ENCODE data around the gene EP300. TPM values are rescaled to one million over a fixed set of nuclear protein-coding genes. Genes with fewer than 3 reads are reported as not detected.
"Not testable (repeated sequence)": the region's sequence is repeated elsewhere in the genome, so short reads cannot be mapped to it uniquely, and the experiment has no call there.

Gene EP300
- total RNA-seq, 4 donors from 2014 or later, result 50.5 to 111 (median 77.7) TPM

DNA sequence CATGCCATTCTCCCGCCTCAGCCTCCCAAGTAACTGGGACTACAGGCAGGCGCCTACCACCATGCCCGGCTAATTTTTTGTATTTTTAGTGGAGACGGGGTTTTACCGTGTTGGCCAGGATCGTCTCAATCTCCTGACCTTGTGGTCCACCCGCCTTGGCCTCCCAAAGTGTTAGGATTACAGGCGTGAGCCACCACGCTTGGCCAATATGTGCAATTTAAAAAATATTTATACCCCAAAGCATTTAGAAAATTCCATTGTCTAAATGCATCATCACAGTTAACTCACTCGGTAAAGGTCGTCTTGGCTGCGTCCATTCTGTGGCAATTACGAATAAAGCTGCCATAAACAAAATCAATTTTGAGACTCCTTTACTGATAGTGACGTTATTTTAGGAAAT is 36.2 kb downstream of the EP300 start:
- 89% methylated on average over 14 of the region's 14 CpGs for WGBS
- peaks cover 0 to 15% (median 6%) of the 10 kb centered on the region in 4 donors for H3K4me1 ChIP-seq
- H3K9me3 ChIP-seq, result no peaks in the 10 kb centered on the region
- TF ChIP-seq EP300 (IDR thresholded peaks at IDR 0.05) (no peak), POLR2A (IDR thresholded peaks at IDR 0.05; ENCODE audit: low read depth) (no peak), POLR2AphosphoS5 (IDR thresholded peaks at IDR 0.05) (no peak)
- H3K4me3 ChIP-seq, result no peak overlapping the region
- DNase-seq (ENCODE audit: extremely low spot score), result no peak
- H3K27ac ChIP-seq (replicated peaks in 1 of 4), result no peak overlapping the region
- no peaks in the 10 kb centered on the region for H3K27me3 ChIP-seq
- intact Hi-C loops (cut with DNase I), result no loop called here
- H3K36me3 ChIP-seq, result peaks cover 59 to 84% (median 80%) of the 10 kb centered on the region in 4 donors

DNA sequence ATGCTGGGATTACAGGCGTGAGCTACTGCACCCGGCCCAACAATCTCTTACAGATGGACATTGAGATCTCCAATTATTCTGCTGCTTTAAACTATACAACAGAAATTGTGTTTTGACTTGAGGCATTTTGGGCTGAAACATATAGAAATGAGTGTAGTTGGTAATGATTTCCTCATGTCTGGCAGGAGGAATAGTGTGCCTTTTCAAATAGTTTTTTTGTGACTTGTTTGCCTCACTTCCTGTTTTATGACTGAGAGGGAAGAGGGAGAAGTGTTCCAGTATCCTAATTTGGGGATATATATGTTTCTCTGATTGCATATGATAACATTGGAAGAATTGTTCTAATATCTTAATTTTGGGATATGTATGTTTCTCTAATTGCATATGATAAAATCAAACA is 40.2 kb downstream of the EP300 start:
- Histone ChIP-seq H3K27me3 (no peaks in the 10 kb centered on the region), H3K36me3 (peaks cover 79 to 95% (median 90%) of the 10 kb centered on the region in 4 donors), H3K27ac (replicated peaks in 1 of 4) (no peak overlapping the region), H3K4me3 (no peak overlapping the region), H3K4me1 (no peaks in the 10 kb centered on the region), H3K9me3 (no peaks in the 10 kb centered on the region)
- 96% methylated on average over 2 of the region's 2 CpGs for whole genome bisulfite sequencing
- intact Hi-C loops (cut with DNase I), result no loop called here
- no peak for DNase-seq (ENCODE audit: extremely low spot score)
- no peak for TF ChIP-seq POLR2A (IDR thresholded peaks at IDR 0.05; ENCODE audit: low read depth)
- TF ChIP-seq, protein P1, sequence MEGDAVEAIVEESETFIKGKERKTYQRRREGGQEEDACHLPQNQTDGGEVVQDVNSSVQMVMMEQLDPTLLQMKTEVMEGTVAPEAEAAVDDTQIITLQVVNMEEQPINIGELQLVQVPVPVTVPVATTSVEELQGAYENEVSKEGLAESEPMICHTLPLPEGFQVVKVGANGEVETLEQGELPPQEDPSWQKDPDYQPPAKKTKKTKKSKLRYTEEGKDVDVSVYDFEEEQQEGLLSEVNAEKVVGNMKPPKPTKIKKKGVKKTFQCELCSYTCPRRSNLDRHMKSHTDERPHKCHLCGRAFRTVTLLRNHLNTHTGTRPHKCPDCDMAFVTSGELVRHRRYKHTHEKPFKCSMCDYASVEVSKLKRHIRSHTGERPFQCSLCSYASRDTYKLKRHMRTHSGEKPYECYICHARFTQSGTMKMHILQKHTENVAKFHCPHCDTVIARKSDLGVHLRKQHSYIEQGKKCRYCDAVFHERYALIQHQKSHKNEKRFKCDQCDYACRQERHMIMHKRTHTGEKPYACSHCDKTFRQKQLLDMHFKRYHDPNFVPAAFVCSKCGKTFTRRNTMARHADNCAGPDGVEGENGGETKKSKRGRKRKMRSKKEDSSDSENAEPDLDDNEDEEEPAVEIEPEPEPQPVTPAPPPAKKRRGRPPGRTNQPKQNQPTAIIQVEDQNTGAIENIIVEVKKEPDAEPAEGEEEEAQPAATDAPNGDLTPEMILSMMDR (IDR thresholded peaks at IDR 0.05), result no peak
- no peak for TF ChIP-seq POLR2AphosphoS5 (IDR thresholded peaks at IDR 0.05)
- no peak for TF ChIP-seq EP300 (IDR thresholded peaks at IDR 0.05)

DNA sequence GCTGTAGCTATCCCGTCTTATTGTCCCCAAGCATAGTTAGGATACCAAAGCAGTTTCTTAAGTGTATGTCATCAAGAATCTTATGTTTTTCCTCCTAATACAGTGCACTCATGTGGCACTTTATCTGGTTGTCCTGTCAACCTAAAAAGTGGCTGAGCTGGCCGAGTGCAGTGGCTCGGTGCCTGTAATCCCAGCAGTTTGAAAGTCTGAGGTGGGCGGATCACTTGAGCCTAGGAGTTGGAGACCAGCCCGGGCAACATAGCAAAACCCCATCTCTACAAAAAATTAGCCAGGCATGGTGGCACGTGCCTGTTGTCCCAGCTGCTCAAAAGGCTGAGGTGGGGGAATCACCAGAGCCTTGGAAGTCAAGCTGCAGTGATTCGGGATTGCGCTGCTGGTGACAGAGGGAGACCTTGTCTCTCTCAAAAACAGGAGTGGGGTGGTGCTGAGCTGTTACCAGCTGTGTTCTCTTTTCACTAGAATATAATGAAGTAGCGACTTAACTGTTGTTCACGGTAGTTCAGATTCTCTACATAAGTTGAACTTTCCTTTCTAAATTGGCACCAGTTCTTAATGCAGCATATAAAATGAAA is 48.1 kb downstream of the EP300 start:
- intact Hi-C loops (cut with DNase I), result no loop called here
- DNase-seq (ENCODE audit: extremely low spot score), result no peak
- no peak overlapping the region for H3K4me3 ChIP-seq
- peaks cover 75 to 100% (median 98%) of the 10 kb centered on the region in 4 donors for H3K36me3 ChIP-seq
- no peaks in the 10 kb centered on the region for H3K27me3 ChIP-seq
- TF ChIP-seq EP300 (IDR thresholded peaks at IDR 0.05) (no peak), POLR2A (IDR thresholded peaks at IDR 0.05; ENCODE audit: low read depth) (no peak), POLR2AphosphoS5 (IDR thresholded peaks at IDR 0.05) (no peak)
- TF ChIP-seq, protein P1 (IDR thresholded peaks at IDR 0.05), result no peak
- H3K4me1 ChIP-seq, result peaks cover 0 to 10% (median 0%) of the 10 kb centered on the region in 4 donors
- no peak overlapping the region for H3K27ac ChIP-seq (replicated peaks in 1 of 4)
- 75% methylated on average over 10 of the region's 10 CpGs for WGBS
- no peaks in the 10 kb centered on the region for H3K9me3 ChIP-seq

DNA sequence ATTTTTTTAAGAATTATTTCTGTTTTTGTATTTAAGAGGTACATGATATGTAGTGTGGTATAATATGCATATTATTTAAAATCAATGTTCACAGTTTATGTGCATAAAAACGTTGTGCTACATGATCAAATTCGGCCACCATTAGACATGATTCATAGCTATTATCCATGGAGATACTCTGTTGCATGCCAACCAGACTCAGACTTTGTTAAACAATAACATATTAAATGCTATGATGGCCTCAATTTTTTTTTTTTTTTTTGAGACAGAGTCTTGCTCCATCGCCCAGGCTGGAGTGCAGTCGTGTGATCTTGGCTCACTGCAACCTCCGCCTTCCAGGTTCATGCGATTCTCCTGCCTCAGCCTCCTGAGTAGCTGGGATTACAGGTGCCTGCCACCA is 53.5 kb downstream of the EP300 start:
- H3K27me3 ChIP-seq; H3K4me1 ChIP-seq; intact Hi-C loops (cut with DNase I); DNase-seq (ENCODE audit: extremely low spot score); H3K9me3 ChIP-seq; H3K27ac ChIP-seq (replicated peaks in 1 of 4); H3K4me3 ChIP-seq: not testable (repeated sequence)
- 94% methylated on average over 6 of the region's 6 CpGs for WGBS
- H3K36me3 ChIP-seq, result peaks cover 84 to 100% (median 99%) of the 10 kb centered on the region in 4 donors

DNA sequence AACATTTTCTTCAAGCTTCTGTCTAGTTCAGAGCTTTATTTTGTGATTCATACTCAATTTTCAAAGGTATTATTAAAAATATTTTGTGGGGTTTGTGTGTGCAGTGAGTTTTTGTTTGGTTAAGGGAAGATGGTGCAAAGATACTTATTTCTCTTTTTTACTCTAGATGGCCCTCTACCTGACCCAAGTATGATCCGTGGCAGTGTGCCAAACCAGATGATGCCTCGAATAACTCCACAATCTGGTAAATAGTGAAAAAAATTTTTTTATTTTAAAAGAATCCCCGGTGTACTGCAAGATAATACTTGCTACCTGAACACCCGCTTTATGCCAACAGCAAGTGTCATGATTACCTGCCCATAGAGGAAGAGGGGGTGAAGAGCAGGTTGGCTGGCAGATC is 54.2 kb downstream of the EP300 start:
- Histone ChIP-seq H3K9me3 (no peaks in the 10 kb centered on the region), H3K27me3 (no peaks in the 10 kb centered on the region), H3K4me1 (no peaks in the 10 kb centered on the region), H3K36me3 (peaks cover 84 to 100% (median 99%) of the 10 kb centered on the region in 4 donors), H3K4me3 (no peak overlapping the region), H3K27ac (replicated peaks in 1 of 4) (no peak overlapping the region)
- no peak for DNase-seq (ENCODE audit: extremely low spot score)
- WGBS, result 59% methylated on average over 4 of the region's 4 CpGs
- TF ChIP-seq POLR2A (IDR thresholded peaks at IDR 0.05; ENCODE audit: low read depth) (no peak), EP300 (IDR thresholded peaks at IDR 0.05) (no peak), POLR2AphosphoS5 (IDR thresholded peaks at IDR 0.05) (no peak)
- TF ChIP-seq, protein P1 (IDR thresholded peaks at IDR 0.05), result no peak
- intact Hi-C loops (cut with DNase I), result no loop called here

DNA sequence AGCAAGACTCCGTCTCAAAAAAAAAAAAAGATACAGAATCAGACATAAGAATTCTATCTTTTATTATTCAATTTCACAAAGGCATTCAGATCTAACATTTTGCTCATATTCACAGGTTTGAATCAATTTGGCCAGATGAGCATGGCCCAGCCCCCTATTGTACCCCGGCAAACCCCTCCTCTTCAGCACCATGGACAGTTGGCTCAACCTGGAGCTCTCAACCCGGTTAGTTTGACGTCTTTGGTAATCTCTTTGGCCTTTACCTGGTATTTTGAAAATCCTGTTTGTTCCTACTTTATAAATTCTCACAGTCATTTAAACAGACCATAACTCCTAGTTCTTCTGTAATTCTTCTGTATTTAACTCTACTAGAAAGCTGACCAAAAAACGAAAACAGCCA is 55.3 kb downstream of the EP300 start:
- Histone ChIP-seq H3K4me3 (no peak overlapping the region), H3K36me3 (peaks cover 84 to 100% (median 99%) of the 10 kb centered on the region in 4 donors), H3K27me3 (no peaks in the 10 kb centered on the region), H3K9me3 (no peaks in the 10 kb centered on the region), H3K4me1 (no peaks in the 10 kb centered on the region), H3K27ac (replicated peaks in 1 of 4) (no peak overlapping the region)
- no peak for DNase-seq (ENCODE audit: extremely low spot score)
- intact Hi-C loops (cut with DNase I), result no loop called here
- TF ChIP-seq EP300 (IDR thresholded peaks at IDR 0.05) (no peak), POLR2AphosphoS5 (IDR thresholded peaks at IDR 0.05) (no peak), POLR2A (IDR thresholded peaks at IDR 0.05; ENCODE audit: low read depth) (no peak)
- TF ChIP-seq, protein P1 (IDR thresholded peaks at IDR 0.05), result no peak
- WGBS, result 85% methylated on average over 5 of the region's 5 CpGs

Measured in esophagus muscularis mucosa (tissue), 4 donors.